Endodermal cell (in vitro differentiated cells): Measurements from ENCODE around the gene KRT7. TPM values are rescaled to one million over a fixed set of nuclear protein-coding genes. Genes with fewer than 3 reads are reported as not detected.

Source experiments
- DNase-seq: peaks from one replicate; pipeline ENCODE4 v3.0.0-alpha.2; 2017
- H3K27ac ChIP-seq: 2 replicates; pipeline ENCODE4 v1.5.1; 2013; ENCODE audit warnings: mild to moderate bottlenecking, low read depth, low read length, moderate library complexity
- H3K27me3 ChIP-seq: 2 replicates; pipeline ENCODE4 v1.6.1; 2013; ENCODE audit warnings: mild to moderate bottlenecking, low read length, moderate library complexity; ENCODE audit not compliant: insufficient read depth, control insufficient read depth, poor library complexity, severe bottlenecking
- H3K36me3 ChIP-seq: 2 replicates; pipeline ENCODE4 v1.7.0; 2013; ENCODE audit warnings: mild to moderate bottlenecking, low read length, moderate library complexity; ENCODE audit not compliant: control insufficient read depth, insufficient read depth
- H3K4me1 ChIP-seq: one replicate; pipeline ENCODE4 v1.7.0; 2013; ENCODE audit warnings: low read length; ENCODE audit not compliant: control insufficient read depth, insufficient read depth
- H3K4me3 ChIP-seq: 2 replicates; pipeline ENCODE4 v1.5.1; 2013; ENCODE audit warnings: mild to moderate bottlenecking, low read length, moderate library complexity
- H3K9ac ChIP-seq: 2 replicates; pipeline ENCODE4 v1.6.1; 2013; ENCODE audit warnings: mild to moderate bottlenecking, low read length, moderate library complexity; ENCODE audit not compliant: poor library complexity, severe bottlenecking; ENCODE audit errors: extremely low read depth
- H3K9me3 ChIP-seq: 2 replicates; pipeline ENCODE4 v1.6.1; 2013; ENCODE audit warnings: mild to moderate bottlenecking, low read length, moderate library complexity; ENCODE audit not compliant: control insufficient read depth
- H3K27ac Mint-ChIP-seq: 2 replicates; pipeline ENCODE4 v1.8.0; 2020; ENCODE audit warnings: mixed read lengths
- H3K27me3 Mint-ChIP-seq: 2 replicates; pipeline ENCODE4 v1.8.0; 2021; ENCODE audit warnings: mild to moderate bottlenecking, mixed read lengths; ENCODE audit not compliant: insufficient read depth
- H3K36me3 Mint-ChIP-seq: 2 replicates; pipeline ENCODE4 v1.8.0; 2020; ENCODE audit warnings: low read depth, mixed read lengths
- H3K4me1 Mint-ChIP-seq: 2 replicates; pipeline ENCODE4 v1.8.0; 2020; ENCODE audit warnings: mixed read lengths
- H3K4me3 Mint-ChIP-seq: 2 replicates; pipeline ENCODE4 v1.8.0; 2020; ENCODE audit warnings: mild to moderate bottlenecking, moderate library complexity, mixed read lengths
- H3K9me3 Mint-ChIP-seq: 2 replicates; pipeline ENCODE4 v1.8.0; 2020; ENCODE audit warnings: mild to moderate bottlenecking, mixed read lengths
- CTCF ChIP-seq: fragments of 200-600 bp; sonication (generic); conservative IDR thresholded peaks from 2 replicates; pipeline ENCODE4 v1.5.0; 2021; ENCODE audit warnings: antibody characterized with exemption, mild to moderate bottlenecking
- WGBS, 2 experiments: methylation state at CpG; one replicate each; pipeline versions ENCODE4 v1.1.5 to v1.1.7; 2013; ENCODE audit warnings: missing lambda C conversion rate in 2 of 2, mixed read lengths in 1 of 2; ENCODE audit not compliant: insufficient coverage in 1 of 2, insufficient read length in 1 of 2; 5-methylcytosine and 5-hydroxymethylcytosine counted together
- total RNA-seq, 2 donors: library from RNA; stranded (reverse); fragmentation: NEBNext Ultra II Directional in 1 of 2; extraction: Animal tissue kit (Norgen Biotek cat#: 25700) in 1 of 2; gene quantifications; 2 replicates in 1 of 2; 3 replicates in 1 of 2; pipeline ENCODE4 v1.2.1, GENCODE V29; 2021

The KRT7 gene
- total RNA-seq, 2 donors from 2014 or later, result 1.5 TPM; not detected in 1

DNA sequence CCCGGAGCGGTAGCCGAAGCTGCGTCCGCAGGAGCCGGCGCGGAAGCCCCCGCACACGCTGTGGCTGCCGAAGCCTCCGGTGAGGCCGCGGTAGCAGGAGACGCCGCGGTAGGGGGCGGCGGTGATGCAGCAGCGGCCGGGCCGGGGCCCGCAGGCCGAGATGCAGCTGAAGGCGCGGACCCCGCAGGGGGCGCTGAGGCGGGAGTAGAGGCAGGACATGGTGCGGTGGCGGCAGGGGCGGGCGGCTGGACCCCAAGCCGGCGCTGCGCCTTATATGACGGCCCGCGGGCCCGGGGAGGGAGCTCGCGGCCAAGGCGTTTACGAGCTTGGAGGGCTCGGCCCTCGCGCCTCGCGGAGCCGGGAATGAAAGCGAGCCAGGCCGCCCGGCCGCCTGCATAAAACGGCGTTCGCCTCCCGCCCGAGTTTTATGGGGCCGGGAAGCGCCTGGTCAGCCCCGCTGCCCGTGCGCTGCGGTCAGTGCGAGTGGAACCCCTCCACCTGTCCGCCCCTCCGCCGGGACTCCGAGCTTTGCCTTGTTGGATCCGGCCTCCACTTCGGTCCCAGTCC, 25.4 kb downstream of the KRT7 start:
- 17 to 24% methylated on average over 20 to 72 of the region's 72 CpGs for WGBS, 2 experiments
- DNase-seq, result peak; percentile 90
- no peaks in the 10 kb centered on the region for H3K36me3 ChIP-seq
- Mint-ChIP-seq H3K9me3 (peaks cover 38% of the 10 kb centered on the region), H3K27me3 (peaks cover 74% of the 10 kb centered on the region), H3K4me1 (no peaks in the 10 kb centered on the region), H3K27ac (no peak overlapping the region), H3K4me3 (no peak overlapping the region), H3K36me3 (no peaks in the 10 kb centered on the region)
- H3K27me3 ChIP-seq, result peaks cover 79% of the 10 kb centered on the region
- H3K4me3 ChIP-seq, result no peak overlapping the region
- peaks cover 44% of the 10 kb centered on the region for H3K9me3 ChIP-seq
- no peak overlapping the region for H3K27ac ChIP-seq
- peak; percentile 49 for TF ChIP-seq CTCF
- no peak overlapping the region for H3K9ac ChIP-seq
- no peaks in the 10 kb centered on the region for H3K4me1 ChIP-seq

- Mint-ChIP-seq H3K36me3 (no peaks in the 10 kb centered on the region), H3K9me3 (peaks cover 38% of the 10 kb centered on the region), H3K4me1 (no peaks in the 10 kb centered on the region), H3K27ac (no peak overlapping the region), H3K4me3 (no peak overlapping the region), H3K27me3 (peaks cover 71% of the 10 kb centered on the region)
- H3K27me3 ChIP-seq, result peaks cover 68% of the 10 kb centered on the region
- TF ChIP-seq CTCF, result no peak
- no peak overlapping the region for H3K4me3 ChIP-seq
- H3K27ac ChIP-seq, result no peak overlapping the region
- DNase-seq, result no peak
- no peaks in the 10 kb centered on the region for H3K36me3 ChIP-seq
- no peaks in the 10 kb centered on the region for H3K4me1 ChIP-seq
- H3K9me3 ChIP-seq, result peaks cover 44% of the 10 kb centered on the region
- no peak overlapping the region for H3K9ac ChIP-seq
- WGBS, 2 experiments, result 92 to 100% methylated on average over 2 to 6 of the region's 6 CpGs
Observed at GRCh38 chr12:52259657-52260243, 26.7 kb downstream of the KRT7 start.

DNA sequence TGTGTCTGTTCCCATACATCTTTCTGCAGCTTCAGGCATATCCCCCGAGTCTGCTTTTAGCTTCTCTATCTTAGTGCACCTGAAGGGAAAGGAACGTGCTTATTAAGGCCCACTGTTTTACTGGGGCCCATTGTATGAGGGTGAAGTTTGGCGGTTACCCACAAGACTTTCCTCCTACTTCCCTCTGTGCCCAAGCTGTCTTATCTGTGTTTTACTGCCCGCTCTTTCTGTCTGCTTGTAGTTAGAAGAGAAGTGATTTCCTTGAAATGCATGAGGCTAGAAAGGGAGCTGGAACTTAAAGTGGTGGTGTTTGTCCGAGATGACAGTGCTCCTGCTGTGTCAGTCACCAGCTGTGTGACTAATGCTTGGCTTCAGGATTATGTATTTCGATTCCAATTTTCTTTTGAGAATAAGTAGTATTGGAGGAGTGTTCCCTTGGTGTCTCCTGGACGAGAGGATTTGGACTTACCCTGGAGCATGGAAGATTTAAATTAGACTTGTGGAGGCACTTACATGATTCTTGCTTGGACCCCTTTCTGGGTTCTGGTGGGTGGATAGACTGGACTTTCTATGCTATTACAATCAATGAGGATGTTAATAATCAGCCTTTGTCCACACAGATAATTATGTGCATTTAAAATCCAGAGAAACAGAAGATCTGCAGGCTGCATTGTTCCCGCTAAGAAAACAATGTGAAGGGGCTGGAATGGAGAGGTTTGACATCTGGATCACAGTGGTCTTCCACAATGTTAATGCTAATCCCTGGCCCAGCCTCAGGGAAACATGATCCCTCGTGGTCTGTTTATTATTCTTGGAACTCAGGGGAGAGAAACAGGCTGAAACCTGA, 27.5 kb downstream of the KRT7 start:
- Histone ChIP-seq H3K9me3 (peaks cover 44% of the 10 kb centered on the region), H3K4me3 (no peak overlapping the region), H3K36me3 (no peaks in the 10 kb centered on the region), H3K27me3 (peaks cover 60% of the 10 kb centered on the region), H3K9ac (no peak overlapping the region), H3K27ac (no peak overlapping the region), H3K4me1 (no peaks in the 10 kb centered on the region)
- H3K27me3 Mint-ChIP-seq, result peaks cover 65% of the 10 kb centered on the region
- peaks cover 38% of the 10 kb centered on the region for H3K9me3 Mint-ChIP-seq
- TF ChIP-seq CTCF, result no peak
- WGBS, 2 experiments, result 80 to 83% methylated on average over 5 to 8 of the region's 9 CpGs
- no peak for DNase-seq
- H3K27ac Mint-ChIP-seq, result no peak overlapping the region
- no peaks in the 10 kb centered on the region for H3K4me1 Mint-ChIP-seq
- no peak overlapping the region for H3K4me3 Mint-ChIP-seq
- H3K36me3 Mint-ChIP-seq, result no peaks in the 10 kb centered on the region
